ENCODE data around the gene RALGAPB.

Gene RALGAPB

GRCh38 chr20:38620441-38620840, 147.8 kb downstream of the RALGAPB start:
- DNase-seq = no peak
- H3K36me3 ChIP-seq (replicated peaks; ENCODE audit: insufficient read depth, low read length) = no peaks in the 10 kb centered on the region
- peaks cover 7% of the 10 kb centered on the region; the same call in 1 of the 2 replicates for H3K27me3 ChIP-seq (replicated peaks; ENCODE audit: insufficient read depth, low read length)
- H3K4me2 ChIP-seq (ENCODE audit: low read depth, low read length) = no peak overlapping the region
- H3K9me2 ChIP-seq (replicated peaks; ENCODE audit: insufficient read depth, low read length) = no peaks in the 10 kb centered on the region
- H3K27ac ChIP-seq (ENCODE audit: low read length) = no peak overlapping the region
- H3K4me1 ChIP-seq (ENCODE audit: low read length) = no peaks in the 10 kb centered on the region
- no peaks in the 10 kb centered on the region for H4K20me1 ChIP-seq (ENCODE audit: insufficient read depth, low read length)
- no peaks in the 10 kb centered on the region for H3K79me2 ChIP-seq (ENCODE audit: low read length)
- TF ChIP-seq EZH2phosphoT487 (IDR thresholded peaks at IDR 0.05; ENCODE audit: low read length) = no peak
- TF ChIP-seq, protein P1, sequence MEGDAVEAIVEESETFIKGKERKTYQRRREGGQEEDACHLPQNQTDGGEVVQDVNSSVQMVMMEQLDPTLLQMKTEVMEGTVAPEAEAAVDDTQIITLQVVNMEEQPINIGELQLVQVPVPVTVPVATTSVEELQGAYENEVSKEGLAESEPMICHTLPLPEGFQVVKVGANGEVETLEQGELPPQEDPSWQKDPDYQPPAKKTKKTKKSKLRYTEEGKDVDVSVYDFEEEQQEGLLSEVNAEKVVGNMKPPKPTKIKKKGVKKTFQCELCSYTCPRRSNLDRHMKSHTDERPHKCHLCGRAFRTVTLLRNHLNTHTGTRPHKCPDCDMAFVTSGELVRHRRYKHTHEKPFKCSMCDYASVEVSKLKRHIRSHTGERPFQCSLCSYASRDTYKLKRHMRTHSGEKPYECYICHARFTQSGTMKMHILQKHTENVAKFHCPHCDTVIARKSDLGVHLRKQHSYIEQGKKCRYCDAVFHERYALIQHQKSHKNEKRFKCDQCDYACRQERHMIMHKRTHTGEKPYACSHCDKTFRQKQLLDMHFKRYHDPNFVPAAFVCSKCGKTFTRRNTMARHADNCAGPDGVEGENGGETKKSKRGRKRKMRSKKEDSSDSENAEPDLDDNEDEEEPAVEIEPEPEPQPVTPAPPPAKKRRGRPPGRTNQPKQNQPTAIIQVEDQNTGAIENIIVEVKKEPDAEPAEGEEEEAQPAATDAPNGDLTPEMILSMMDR (IDR thresholded peaks at IDR 0.05; ENCODE audit: low read length) = no peak
- TF ChIP-seq EZH2 (optimal IDR thresholded peaks at IDR 0.05; ENCODE audit: low read depth, low read length) = no peak
- H3F3A ChIP-seq (ENCODE audit: insufficient read depth, low read length) = no peaks in the 10 kb centered on the region
- H3K9ac ChIP-seq (ENCODE audit: low read length) = no peak overlapping the region
- no peaks in the 10 kb centered on the region for H3K9me3 ChIP-seq (replicated peaks; ENCODE audit: insufficient read depth, low read length)
- no peak overlapping the region for H3K4me3 ChIP-seq (ENCODE audit: low read length)
- no peak overlapping the region for H2AFZ ChIP-seq (ENCODE audit: low read length)

DNA sequence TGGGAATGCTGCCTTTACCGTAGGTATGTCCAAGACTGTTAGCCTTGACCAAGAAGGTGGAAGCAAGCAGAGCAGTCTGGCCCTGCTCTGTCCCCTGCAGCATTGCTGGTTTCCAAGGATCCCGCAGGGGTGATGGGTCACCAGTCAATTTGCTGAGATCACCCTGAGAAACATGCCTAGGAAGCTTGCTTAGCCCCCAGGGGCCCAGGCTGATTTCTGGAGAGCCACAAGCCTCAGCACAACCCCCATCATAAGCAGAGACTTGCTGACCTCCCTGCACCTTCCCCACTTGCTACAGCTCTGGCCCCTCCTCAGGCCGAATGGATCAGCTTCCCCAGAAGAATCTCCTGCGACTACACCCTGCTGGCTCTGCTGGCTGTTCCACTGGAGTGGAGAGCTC, 150.4 kb downstream of the RALGAPB start:
- no peak for DNase-seq
- no peaks in the 10 kb centered on the region for H3K27me3 ChIP-seq (replicated peaks; ENCODE audit: insufficient read depth, low read length)
- H3K9me2 ChIP-seq (replicated peaks; ENCODE audit: insufficient read depth, low read length) = no peaks in the 10 kb centered on the region
- no peaks in the 10 kb centered on the region for H3F3A ChIP-seq (ENCODE audit: insufficient read depth, low read length)
- H3K9ac ChIP-seq (ENCODE audit: low read length) = no peak overlapping the region
- TF ChIP-seq, protein P1 (IDR thresholded peaks at IDR 0.05; ENCODE audit: low read length) = no peak
- TF ChIP-seq EZH2 (optimal IDR thresholded peaks at IDR 0.05; ENCODE audit: low read depth, low read length) (no peak), EZH2phosphoT487 (IDR thresholded peaks at IDR 0.05; ENCODE audit: low read length) (no peak)
- H4K20me1 ChIP-seq (ENCODE audit: insufficient read depth, low read length) = no peaks in the 10 kb centered on the region
- H3K4me2 ChIP-seq (ENCODE audit: low read depth, low read length) = no peak overlapping the region
- H2AFZ ChIP-seq (ENCODE audit: low read length) = no peak overlapping the region
- H3K4me1 ChIP-seq (ENCODE audit: low read length) = no peaks in the 10 kb centered on the region
- no peak overlapping the region for H3K27ac ChIP-seq (ENCODE audit: low read length)
- no peaks in the 10 kb centered on the region for H3K36me3 ChIP-seq (replicated peaks; ENCODE audit: insufficient read depth, low read length)
- H3K79me2 ChIP-seq (ENCODE audit: low read length) = no peaks in the 10 kb centered on the region
- H3K9me3 ChIP-seq (replicated peaks; ENCODE audit: insufficient read depth, low read length) = no peaks in the 10 kb centered on the region
- H3K4me3 ChIP-seq (ENCODE audit: low read length) = no peak overlapping the region

- DNase-seq = no peak
- TF ChIP-seq EZH2phosphoT487 (IDR thresholded peaks at IDR 0.05; ENCODE audit: low read length) (no peak), EZH2 (optimal IDR thresholded peaks at IDR 0.05; ENCODE audit: low read depth, low read length) (no peak)
- TF ChIP-seq, protein P1 (IDR thresholded peaks at IDR 0.05; ENCODE audit: low read length) = no peak
- H2AFZ ChIP-seq (ENCODE audit: low read length) = no peak overlapping the region
- H3F3A ChIP-seq (ENCODE audit: insufficient read depth, low read length) = no peaks in the 10 kb centered on the region
- no peaks in the 10 kb centered on the region for H3K9me3 ChIP-seq (replicated peaks; ENCODE audit: insufficient read depth, low read length)
- no peaks in the 10 kb centered on the region for H3K4me1 ChIP-seq (ENCODE audit: low read length)
- H3K9me2 ChIP-seq (replicated peaks; ENCODE audit: insufficient read depth, low read length) = no peaks in the 10 kb centered on the region
- H3K27me3 ChIP-seq (replicated peaks; ENCODE audit: insufficient read depth, low read length) = no peaks in the 10 kb centered on the region
- H3K9ac ChIP-seq (ENCODE audit: low read length) = no peak overlapping the region
- no peak overlapping the region for H3K4me2 ChIP-seq (ENCODE audit: low read depth, low read length)
- H3K4me3 ChIP-seq (ENCODE audit: low read length) = no peak overlapping the region
- H3K36me3 ChIP-seq (replicated peaks; ENCODE audit: insufficient read depth, low read length) = no peaks in the 10 kb centered on the region
- H3K79me2 ChIP-seq (ENCODE audit: low read length) = no peaks in the 10 kb centered on the region
- H4K20me1 ChIP-seq (ENCODE audit: insufficient read depth, low read length) = no peaks in the 10 kb centered on the region
- no peak overlapping the region for H3K27ac ChIP-seq (ENCODE audit: low read length)
These were observed 151.4 kb downstream of the RALGAPB start for GRCh38 chr20:38624084-38624483.

Data from MM.1S (cell line).